Stimulated activated CD4-positive, alpha-beta T cell treated with anti-CD3 and anti-CD28 coated beads, TNF-alpha, amount 100 ng/mL, for 48 hours (primary cell): ENCODE measurements around the gene WBP4.

Source experiments
- DNase-seq, 3 donors: peaks; one replicate each; pipeline ENCODE4 v3.0.0-alpha.2; 2020; ENCODE audit warnings: low read depth in 3 of 3

The WBP4 gene

GRCh38 chr13:41048640-41049039, 12.7 kb upstream of the WBP4 start:
- DNase-seq = no peak

DNA sequence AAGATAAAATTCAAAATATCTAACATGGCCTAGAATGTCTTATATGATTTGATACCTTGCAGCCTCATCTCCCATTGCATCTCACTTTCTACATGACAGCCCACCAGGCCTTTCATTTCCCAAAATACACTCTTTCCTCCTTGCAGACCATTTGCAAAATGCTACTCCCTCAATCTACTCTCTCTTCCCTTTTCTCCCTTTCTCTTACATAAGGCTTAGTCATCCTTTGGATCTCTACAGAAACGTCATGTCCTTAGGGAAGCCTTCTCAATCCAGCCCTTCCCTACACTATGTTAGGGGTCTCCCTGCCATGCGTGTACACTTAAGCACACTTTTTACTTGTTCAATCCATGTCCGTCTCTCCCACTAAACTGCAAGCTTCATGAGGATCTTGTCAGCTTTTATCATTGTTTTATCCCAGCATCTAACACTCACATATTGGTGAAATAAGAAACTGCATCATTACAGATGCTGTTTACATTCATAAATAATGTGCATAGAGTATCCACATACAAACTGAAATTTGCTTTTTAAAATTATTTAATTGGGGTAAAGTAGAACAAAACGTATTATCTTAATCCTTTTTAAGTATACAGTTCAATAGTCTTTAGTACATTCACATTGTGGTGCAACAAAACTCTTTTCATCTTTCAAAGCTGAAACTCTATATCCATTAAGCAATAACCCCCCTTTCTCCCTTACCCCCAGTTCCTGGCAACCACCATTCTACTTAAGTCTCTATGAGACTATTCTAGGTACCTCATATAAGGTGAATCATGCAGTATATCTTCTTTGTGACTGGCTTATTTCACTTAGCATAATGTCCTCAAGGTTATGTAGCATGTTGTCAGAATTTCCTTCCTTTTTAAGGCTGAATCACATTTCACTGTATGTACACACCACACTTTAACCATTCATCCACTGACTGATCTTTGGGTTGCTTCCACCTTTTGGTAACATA, 11.5 kb upstream of the WBP4 start:
- DNase-seq = no peak

GRCh38 chr13:41052441-41052840, 8.9 kb upstream of the WBP4 start:
- DNase-seq = no peak

GRCh38 chr13:41053384-41053826, 7.9 kb upstream of the WBP4 start:
- no peak for DNase-seq

GRCh38 chr13:41054212-41054877, 7.0 kb upstream of the WBP4 start:
- DNase-seq = peak in 1 of 3 donors; percentile 40

DNA sequence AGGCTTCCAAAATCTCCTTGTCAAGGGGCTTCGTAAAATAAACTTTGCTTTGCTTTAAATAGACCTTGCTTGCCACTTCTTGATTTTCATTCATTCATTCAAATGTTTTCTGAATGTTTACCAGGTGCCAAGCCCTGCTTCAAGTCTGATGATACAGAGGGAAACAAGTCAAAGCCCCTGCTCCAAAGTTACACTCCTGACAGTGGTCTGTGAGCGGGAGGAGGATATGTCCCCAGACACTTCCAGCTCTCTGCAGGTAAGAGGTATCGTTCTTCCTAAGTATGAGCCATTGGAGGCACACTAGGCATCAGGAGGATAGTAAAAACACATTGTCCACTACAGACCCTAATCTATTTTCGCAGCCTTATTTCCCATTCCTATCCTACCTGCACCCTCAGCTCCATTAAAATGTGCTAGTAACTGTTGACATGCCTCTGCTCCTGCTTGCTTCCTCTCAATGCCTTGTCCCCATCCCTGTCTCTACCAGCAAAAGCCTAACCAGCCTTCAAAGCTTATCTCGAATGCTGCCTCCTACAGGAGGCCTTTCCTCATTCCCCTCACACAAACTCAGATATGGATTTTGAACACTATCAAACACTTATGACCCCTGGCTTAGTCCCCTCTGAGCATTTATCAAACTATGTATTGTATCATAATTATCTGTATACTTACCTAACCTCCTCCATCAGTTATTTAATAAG, 6.2 kb upstream of the WBP4 start:
- DNase-seq = no peak

GRCh38 chr13:41056194-41056593, 5.1 kb upstream of the WBP4 start:
- no peak for DNase-seq

DNA sequence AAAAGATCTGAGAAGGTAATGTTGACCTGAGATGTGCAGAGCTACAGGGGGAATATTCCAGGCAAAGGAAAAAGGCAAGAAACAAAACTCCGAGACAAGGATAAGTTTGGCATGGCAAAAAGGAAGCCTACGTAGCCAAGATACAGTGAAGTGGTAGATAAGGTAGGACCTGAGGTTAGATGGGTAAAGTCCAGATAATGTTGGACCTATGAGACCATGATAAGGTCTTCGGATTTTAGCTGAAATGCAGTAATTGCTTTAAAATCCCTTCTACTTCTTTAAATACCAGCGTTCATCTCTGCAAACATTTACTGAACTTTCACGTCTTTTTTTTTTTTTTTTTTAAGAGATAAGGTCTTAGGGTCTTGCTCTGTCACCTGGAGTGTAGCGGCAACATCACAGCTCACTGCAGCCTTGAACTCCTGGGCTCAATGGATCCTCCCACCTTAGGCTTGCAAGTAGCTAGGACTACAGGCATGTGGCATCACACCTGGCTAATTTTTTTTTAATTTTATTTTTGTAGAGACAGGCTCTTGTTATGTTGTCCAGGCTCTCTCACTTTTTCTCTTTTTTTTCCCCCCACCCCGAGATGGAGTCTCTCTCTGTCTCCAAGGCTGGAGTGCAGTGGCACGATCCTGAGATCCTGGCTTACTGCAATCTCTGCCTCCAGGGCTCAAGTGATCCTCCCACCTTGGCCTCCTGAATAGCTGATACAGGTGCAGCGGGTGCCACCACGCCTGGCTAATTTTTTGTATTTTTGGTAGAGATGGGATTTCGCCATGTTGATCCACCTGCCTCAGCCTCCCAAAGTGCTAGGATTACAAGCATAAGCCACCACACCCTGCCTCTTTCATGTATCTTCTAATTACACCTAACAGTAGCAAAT, 4.2 kb upstream of the WBP4 start:
- DNase-seq = no peak

GRCh38 chr13:41058295-41059070, 2.8 kb upstream of the WBP4 start:
- DNase-seq = no peak

DNA sequence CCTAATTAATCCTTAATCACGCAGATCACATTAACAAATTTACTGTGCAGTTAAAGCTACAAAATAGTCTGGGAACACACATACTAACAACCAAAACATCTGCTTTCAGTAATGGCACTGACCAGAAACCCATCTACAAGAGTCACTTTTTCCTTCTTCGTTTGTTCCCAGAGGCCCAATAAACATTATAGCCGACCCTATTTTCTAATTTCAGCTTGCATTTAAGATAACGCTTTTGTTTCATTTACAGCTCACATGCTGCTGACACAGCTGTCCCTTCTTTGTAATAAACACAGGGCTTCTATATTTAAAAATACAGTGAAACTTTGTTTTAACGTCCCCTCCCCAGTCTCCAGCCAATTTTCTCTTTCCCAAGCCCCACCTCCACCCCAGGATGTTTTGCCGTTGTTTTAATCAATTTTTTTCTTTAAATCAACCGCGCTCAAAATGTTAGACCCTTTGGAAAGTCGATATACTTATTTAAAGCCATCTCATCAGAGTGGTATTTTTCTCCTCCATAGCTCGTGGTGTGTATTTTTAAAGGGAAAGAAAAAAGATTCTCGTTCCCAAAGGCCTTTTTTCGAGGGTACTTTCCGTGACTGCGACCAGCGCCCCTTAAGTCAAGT, 1.7 kb upstream of the WBP4 start:
- no peak for DNase-seq

DNA sequence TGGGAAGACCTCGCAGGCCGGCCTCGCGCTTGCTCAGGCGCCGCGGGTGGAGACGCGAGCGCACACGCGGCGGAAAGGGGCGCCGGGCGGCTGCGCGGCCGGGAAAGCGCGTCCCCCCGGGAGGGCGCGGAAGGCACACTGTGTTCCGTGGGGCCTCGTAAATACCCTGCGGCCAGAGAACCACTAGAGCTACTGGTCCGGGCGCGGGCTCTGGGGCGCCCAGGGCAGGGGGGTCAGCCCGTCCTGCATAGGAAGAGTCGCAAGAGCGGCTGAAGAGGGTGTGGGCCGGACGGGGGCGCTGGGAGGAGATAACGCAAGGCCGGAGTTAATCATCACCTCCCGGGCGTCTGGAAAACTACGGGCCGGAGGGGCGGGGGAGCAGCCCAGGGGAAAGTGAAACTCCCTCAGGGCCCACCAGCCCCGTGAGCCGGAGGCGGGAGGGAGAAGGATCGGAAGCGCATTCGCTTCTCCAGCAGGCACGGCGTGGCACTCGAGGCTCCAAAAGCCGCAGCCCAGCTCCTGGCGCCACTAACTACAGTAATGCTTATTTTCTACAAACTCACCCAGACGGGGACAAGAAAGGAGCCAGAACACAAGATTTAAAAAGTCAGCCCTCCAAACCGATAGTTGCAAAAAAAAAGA, 1.1 kb upstream of the WBP4 start:
- DNase-seq = peak; percentile 67 to 72 (median 67)

- DNase-seq = peak; percentile 74 to 82 (median 82)
Measured at GRCh38 chr13:41060724-41061074, 610 bp upstream of the WBP4 start.

DNA sequence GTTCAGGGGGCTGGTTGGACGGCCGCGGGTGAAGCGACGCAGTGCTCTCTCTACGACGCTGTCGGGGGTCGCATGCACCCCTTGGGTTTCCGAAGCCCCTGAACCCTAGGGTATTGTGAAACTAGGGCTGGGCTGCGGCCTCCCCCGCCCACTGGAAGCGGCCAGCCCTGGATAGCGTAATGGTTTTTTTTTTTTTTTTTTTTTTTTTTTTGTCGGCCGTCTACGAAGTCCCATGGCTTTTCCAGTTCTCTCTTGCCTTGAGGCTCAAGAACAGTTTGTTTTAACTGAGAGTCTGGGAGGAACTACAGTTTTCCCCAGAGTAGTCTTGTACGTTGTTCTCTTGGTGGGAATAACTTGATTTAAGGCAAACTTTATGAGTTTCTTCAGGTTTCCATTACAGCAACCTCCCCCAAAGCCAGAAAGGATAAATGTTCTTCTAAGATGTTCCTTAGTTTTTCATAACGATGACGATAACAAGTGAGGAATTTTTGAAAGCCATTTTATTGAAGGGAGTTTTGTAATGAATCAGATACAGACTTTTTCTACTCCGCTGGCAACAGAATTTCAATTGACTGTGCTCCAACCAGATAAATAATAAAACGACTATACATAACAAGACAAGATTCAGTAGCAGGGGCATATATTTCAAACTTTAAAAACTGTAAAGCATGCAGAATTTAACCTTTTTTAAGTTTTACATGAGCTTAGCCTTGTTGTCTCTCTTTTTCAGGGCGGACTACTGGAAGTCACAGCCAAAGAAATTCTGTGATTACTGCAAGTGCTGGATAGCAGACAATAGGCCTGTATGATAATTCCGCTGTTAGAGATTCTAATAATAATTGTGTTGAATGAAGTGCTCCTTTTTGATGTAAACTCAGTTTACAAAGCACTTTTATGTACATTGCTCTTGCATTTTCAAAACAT, 867 bp downstream of the WBP4 start:
- DNase-seq = no peak

DNA sequence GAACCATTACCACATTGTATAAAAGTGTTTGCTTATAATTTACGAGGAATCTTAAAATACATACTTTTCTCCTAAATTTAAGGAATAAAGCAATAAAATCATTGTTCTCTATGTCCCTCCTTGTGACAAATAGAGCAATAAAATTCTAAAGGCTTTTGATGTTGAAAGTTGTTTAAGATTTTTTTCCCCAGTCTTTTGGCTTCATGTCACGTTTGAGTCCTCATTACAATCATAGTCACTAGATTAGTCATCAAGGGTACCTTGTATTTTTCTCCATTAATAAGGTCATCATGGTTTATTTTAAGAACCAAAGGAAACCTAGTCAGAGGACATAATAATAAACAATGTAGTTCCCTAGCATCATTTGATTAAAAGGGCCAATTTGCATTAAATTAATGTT, 3.2 kb downstream of the WBP4 start:
- DNase-seq = no peak

GRCh38 chr13:41065078-41065477, 3.8 kb downstream of the WBP4 start:
- DNase-seq = no peak

GRCh38 chr13:41074523-41074922, 13.2 kb downstream of the WBP4 start:
- no peak for DNase-seq

- DNase-seq = peak in 1 of 3 donors; percentile 18
Measured at GRCh38 chr13:41075034-41075433, 13.7 kb downstream of the WBP4 start.

DNA sequence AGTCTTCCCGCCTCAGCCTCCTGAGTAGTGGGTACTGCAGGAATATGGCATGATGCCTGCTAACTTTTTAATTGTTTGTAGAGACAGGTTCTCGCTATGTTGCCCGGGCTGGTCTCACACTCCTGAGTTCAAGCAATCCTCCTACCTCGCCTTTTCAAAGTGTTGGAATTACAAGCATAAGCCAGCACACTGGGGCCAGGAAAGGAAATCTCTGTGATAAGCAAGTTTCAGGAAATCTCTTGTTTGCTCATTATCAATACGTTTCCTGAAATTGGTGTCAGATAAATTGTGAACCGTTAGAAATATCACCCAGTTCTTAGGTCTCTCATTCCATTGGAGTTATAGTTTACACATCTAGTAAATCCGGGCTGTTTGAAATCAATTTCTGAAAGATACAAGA, 14.2 kb downstream of the WBP4 start:
- no peak for DNase-seq

DNA sequence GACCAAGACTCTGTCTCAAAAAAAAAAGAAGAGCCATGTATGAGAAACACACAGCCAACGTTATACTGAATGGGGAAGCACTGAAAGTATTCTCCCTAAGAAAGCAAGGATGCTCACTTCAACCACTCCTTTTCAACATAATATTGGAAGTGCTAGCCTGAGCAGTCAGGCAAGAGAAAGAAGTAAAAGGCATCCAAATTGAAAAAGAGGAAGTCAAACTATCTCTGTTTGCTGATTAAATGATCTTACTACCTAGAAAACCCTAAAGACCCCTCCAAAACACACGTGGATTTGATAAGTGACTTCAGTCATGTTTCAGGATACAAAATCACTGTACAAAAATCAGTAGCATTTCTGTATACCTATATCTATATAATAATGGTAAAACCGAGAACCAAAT, 16.2 kb downstream of the WBP4 start:
- no peak for DNase-seq
